Mucosa of descending colon (tissue), 3 donors: ENCODE data around the gene GABBR1. TPM values are rescaled to one million over a fixed set of nuclear protein-coding genes. Genes with fewer than 3 reads are reported as not detected.

Experiments
- ATAC-seq: fragments of 200-7000 bp; cut with Tn5 transposase; one replicate; pipeline ENCODE4 v1.9.1; 2020; ENCODE audit warnings: mild to moderate bottlenecking, moderate library complexity
- DNase-seq, 3 donors: peaks; one replicate each; pipeline ENCODE4 v3.0.0-alpha.2; 2020
- H3K36me3 ChIP-seq: fragments of 200-600 bp; one replicate; pipeline ENCODE4 v1.8.0; 2021; ENCODE audit warnings: low read depth, mild to moderate bottlenecking
- H3K4me1 ChIP-seq: fragments of 200-600 bp; one replicate; pipeline ENCODE4 v1.8.0; 2021; ENCODE audit warnings: low read depth, mild to moderate bottlenecking
- H3K4me3 ChIP-seq: fragments of 200-600 bp; one replicate; pipeline ENCODE4 v1.8.0; 2021; ENCODE audit warnings: mild to moderate bottlenecking
- H3K9me3 ChIP-seq: fragments of 200-600 bp; one replicate; pipeline ENCODE4 v1.8.0; 2021; ENCODE audit warnings: mild to moderate bottlenecking
- CTCF ChIP-seq: fragments of 200-600 bp; IDR thresholded peaks from one replicate; pipeline ENCODE4 v1.8.0; 2022; ENCODE audit warnings: antibody characterized with exemption, mild to moderate bottlenecking
- intact Hi-C, 2 donors: fragments of 100-400 bp; cut with DNase I in 1 of 2; cut with micrococcal nuclease in 1 of 2; formaldehyde crosslinking; loops; one replicate each; pipeline versions ENCODE4 v1.11.0 to v1.11.1; 2022; cut with DNase I, micrococcal nuclease
- total RNA-seq, 3 donors: library from RNA; stranded (reverse); fragmentation: NEBNext Ultra II Directional in 2 of 3; extraction: Animal tissue kit (Norgen Biotek cat#: 25700) in 2 of 3; gene quantifications; one replicate each; pipeline versions ENCODE4 v1.2.1 to v1.2.4, GENCODE V29; 2021 to 2023
- donor health status: DM: no; HTN: no; CAD: no; lungs with moderate emphysema.
- donor health status: DM: no; HTN: no; CAD: no.
- donor health status: DM: no; HTN: yes; CAD: no.

GABBR1 gene
- total RNA-seq, 3 donors from 2014 or later = 12.2 to 62.5 (median 21.8) TPM

DNA sequence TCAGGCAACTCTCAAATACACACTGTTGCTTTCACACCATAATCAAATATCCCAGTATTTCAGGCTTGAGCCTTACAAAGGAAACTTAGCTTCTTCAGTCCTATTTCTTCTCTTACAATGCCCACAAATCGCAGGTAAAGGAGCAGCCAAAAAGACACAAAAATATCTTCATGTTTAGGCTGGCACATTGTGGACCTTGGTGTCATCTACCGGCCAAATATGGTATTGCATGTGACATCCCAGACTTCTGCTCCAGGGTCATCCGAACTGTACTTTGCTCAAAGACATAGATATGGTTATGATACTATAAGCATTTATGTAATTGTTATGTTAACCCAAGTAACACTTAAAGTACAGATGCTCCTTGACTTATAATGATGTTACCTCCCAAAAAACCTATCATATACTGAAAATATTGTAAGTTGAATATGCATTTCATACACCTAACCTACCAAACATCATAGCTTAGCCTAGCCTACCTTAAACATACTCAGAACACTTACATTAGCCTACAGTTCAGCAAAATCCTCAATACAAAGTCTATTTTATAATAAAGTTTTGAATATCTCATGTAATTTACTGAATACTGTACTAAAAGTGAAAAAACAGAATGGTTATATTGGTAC, 43.4 kb downstream of the GABBR1 start:
- H3K4me1 ChIP-seq = no peaks in the 10 kb centered on the region
- H3K36me3 ChIP-seq = no peaks in the 10 kb centered on the region
- H3K4me3 ChIP-seq = no peak overlapping the region
- ATAC-seq (peak; percentile 75), DNase-seq (peak in 1 of 3 donors; percentile 75)
- TF ChIP-seq CTCF = peak; percentile 92
- intact Hi-C loops = loop anchor here in 1 of 2 donors (5.0 kb wide), 1 partner anchor 907 kb away; no protein-coding TSS in a partner anchor
- H3K9me3 ChIP-seq = no peaks in the 10 kb centered on the region

DNA sequence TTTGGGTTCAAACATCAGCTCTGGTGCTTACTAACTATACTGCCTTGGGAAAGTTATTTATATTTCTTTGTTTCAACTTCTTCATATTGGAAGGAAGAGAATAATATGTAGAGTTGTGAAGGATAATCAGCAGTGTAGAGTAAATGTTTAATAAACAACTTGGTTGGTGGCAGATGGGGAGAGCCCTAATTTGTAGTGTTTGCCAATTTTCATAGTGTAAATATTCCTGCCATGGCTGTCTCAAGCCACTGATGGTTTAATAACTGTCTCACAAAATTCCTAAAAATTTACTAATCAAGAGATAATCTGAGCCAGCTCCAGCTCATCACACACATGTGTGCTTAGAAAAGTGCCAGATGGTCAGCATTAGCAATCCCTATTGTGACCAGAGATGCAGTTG, 48.2 kb downstream of the GABBR1 start, which contains the start of gene OR2H2:
TSS of gene OR2H2 (plus strand) at position 301 of the 400 bp plus-strand sequence. CDS start 2,824 bp downstream, outside the sequence.
- no peak within 1 kb of the TSS for H3K4me3 ChIP-seq
- H3K4me1 ChIP-seq = no peaks in the 10 kb centered on the region
- no peaks in the 10 kb centered on the region for H3K9me3 ChIP-seq
- intact Hi-C loops = loop anchor here in 1 of 2 donors (5.0 kb wide), 1 partner anchor 903 kb away; no protein-coding TSS in a partner anchor
- no peak for TF ChIP-seq CTCF
- ATAC-seq (no peak), DNase-seq (no peak)
- H3K36me3 ChIP-seq = no peaks in the 10 kb centered on the region

GRCh38 chr6:29577544-29577943, 55.4 kb downstream of the GABBR1 start:
- Histone ChIP-seq H3K4me1 (no peaks in the 10 kb centered on the region), H3K9me3 (no peaks in the 10 kb centered on the region), H3K4me3 (no peak overlapping the region), H3K36me3 (no peaks in the 10 kb centered on the region)
- ATAC-seq = no peak
- DNase-seq = no peak
- intact Hi-C loops = no loop called here
- TF ChIP-seq CTCF = no peak

DNA sequence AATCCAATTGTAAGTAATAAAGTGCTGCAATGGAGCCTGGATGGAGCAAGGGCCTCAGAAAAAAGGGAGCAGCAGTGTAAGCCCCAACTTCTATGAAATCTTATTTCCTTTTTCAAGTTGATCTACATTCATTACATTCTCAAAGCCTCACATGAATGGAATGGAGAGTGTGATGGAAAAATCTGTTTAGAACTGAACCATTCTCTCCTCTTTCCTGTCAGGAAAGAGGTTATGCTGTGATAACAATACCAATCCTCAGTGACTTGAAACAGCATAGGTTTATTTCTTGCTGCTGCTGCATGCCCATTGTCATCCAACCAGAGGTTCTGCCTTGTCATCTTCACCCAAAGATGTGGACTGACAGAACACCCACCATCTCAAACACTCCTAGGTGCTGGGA, 56.9 kb downstream of the GABBR1 start:
- Histone ChIP-seq H3K9me3 (no peaks in the 10 kb centered on the region), H3K4me1 (no peaks in the 10 kb centered on the region), H3K36me3 (no peaks in the 10 kb centered on the region), H3K4me3 (no peak overlapping the region)
- intact Hi-C loops = no loop called here
- no peak for ATAC-seq
- DNase-seq = no peak
- TF ChIP-seq CTCF = no peak

DNA sequence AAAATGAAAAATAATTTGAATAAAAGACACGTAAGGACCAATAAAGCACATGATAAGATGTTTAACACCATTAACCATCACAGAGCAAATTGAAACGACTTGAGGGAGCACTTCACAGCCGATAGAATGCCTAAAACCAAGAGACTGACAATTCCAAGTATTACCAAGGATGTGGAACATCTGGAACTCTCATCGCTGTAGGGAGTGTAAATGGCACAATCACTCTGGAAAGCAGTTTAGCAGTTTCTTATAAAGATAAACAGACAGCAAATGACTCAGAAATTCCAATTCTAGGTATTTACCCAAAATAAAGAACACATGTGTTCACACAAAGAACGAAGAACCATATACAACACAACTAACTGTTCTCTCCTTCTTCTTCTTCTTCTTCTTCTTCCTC, 65.0 kb downstream of the GABBR1 start:
- DNase-seq (no peak), ATAC-seq (no peak)
- intact Hi-C loops = no loop called here
- no peak overlapping the region for H3K4me3 ChIP-seq
- TF ChIP-seq CTCF = no peak
- H3K36me3 ChIP-seq = no peaks in the 10 kb centered on the region
- no peaks in the 10 kb centered on the region for H3K9me3 ChIP-seq
- H3K4me1 ChIP-seq = no peaks in the 10 kb centered on the region

GRCh38 chr6:29567541-29567940, 65.4 kb downstream of the GABBR1 start:
- H3K4me1 ChIP-seq = no peaks in the 10 kb centered on the region
- ATAC-seq = no peak
- no peaks in the 10 kb centered on the region for H3K9me3 ChIP-seq
- intact Hi-C loops = no loop called here
- TF ChIP-seq CTCF = no peak
- no peak for DNase-seq
- no peak overlapping the region for H3K4me3 ChIP-seq
- H3K36me3 ChIP-seq = no peaks in the 10 kb centered on the region
